ENCODE measurements around the gene CCNK.

The CCNK gene

DNA sequence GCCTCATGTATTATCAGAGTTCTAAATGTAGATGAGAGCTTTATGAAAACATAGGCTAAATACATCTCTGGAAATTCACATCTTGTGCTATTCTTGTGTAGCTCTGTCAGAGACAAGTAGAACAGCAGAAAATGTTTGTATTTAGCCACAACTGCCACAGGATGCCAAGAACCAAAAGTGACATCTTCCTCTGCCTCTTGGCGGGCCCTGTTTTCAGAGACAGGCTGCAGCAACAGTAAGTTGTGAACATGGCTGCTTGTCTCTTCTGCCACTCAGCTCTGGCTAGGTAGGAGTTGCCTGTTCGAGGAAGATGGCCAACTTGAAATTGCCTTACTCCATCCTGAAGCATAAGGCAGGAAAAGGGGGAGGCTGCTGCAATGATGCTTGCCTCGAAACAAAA lies 30.9 kb upstream of the CCNK start:
- no peak for ATAC-seq
- TF ChIP-seq ISL1 (CRISPR knock-in tag; IDR thresholded peaks at IDR 0.05) (no peak), ZC3H10 (CRISPR knock-in tag; IDR thresholded peaks at IDR 0.05) (no peak), TOX (CRISPR knock-in tag; IDR thresholded peaks at IDR 0.05; ENCODE audit: borderline replicate concordance) (no peak), RARB (CRISPR knock-in tag; IDR thresholded peaks at IDR 0.05) (no peak), BACH2 (CRISPR knock-in tag; IDR thresholded peaks at IDR 0.05; ENCODE audit: borderline replicate concordance) (no peak), CSDC2 (CRISPR knock-in tag; IDR thresholded peaks at IDR 0.05) (no peak), ZNF70 (CRISPR knock-in tag; IDR thresholded peaks at IDR 0.05) (no peak), OSR1 (CRISPR knock-in tag; IDR thresholded peaks at IDR 0.05) (no peak), GLIS3 (CRISPR knock-in tag; IDR thresholded peaks at IDR 0.05) (no peak), TSHZ2 (CRISPR knock-in tag; IDR thresholded peaks at IDR 0.05) (no peak)

DNA sequence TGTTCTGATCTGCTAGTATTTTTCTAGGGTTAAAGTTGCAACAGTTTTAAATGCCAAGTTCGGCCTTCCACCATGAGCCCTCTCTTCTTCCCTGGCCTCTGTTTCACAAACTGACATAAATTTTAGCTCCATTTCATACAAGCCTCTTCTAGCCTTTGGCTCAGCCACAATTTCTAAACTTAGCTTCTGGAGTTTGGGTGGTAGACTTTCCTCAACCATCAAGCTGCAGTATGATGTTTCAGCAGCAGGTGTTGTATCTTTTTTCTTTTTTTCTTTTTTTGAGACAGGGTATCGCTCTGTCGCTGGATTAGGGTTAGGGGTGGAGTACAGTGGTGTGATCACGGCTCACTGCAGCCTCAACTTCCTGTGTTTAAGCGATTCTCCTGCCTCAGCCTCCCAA lies 30.0 kb upstream of the CCNK start:
- TF ChIP-seq ZFP30 (CRISPR knock-in tag; IDR thresholded peaks at IDR 0.05) (no peak), ZNF70 (CRISPR knock-in tag; IDR thresholded peaks at IDR 0.05) (no peak), CSRNP3 (CRISPR knock-in tag; IDR thresholded peaks at IDR 0.05) (no peak), ESRRG (CRISPR knock-in tag; IDR thresholded peaks at IDR 0.05) (no peak), GLIS3 (CRISPR knock-in tag; IDR thresholded peaks at IDR 0.05) (no peak), PPARA (CRISPR knock-in tag; IDR thresholded peaks at IDR 0.05; ENCODE audit: borderline replicate concordance) (no peak), SNAI2 (CRISPR knock-in tag; IDR thresholded peaks at IDR 0.05) (no peak), ISL1 (CRISPR knock-in tag; IDR thresholded peaks at IDR 0.05) (no peak), ZC3H10 (CRISPR knock-in tag; IDR thresholded peaks at IDR 0.05) (no peak), BACH2 (CRISPR knock-in tag; IDR thresholded peaks at IDR 0.05; ENCODE audit: borderline replicate concordance) (no peak), POU6F1 (CRISPR knock-in tag; IDR thresholded peaks at IDR 0.05; ENCODE audit: borderline replicate concordance, low read depth) (no peak), TCF4 (CRISPR knock-in tag; IDR thresholded peaks at IDR 0.05; ENCODE audit: borderline replicate concordance) (no peak), ZNF8 (CRISPR knock-in tag; IDR thresholded peaks at IDR 0.05) (no peak), ARNTL (CRISPR knock-in tag; IDR thresholded peaks at IDR 0.05; ENCODE audit: borderline replicate concordance, low read depth) (no peak), TSHZ2 (CRISPR knock-in tag; IDR thresholded peaks at IDR 0.05) (no peak), OSR1 (CRISPR knock-in tag; IDR thresholded peaks at IDR 0.05) (no peak), TOX (CRISPR knock-in tag; IDR thresholded peaks at IDR 0.05; ENCODE audit: borderline replicate concordance) (no peak)
- TF ChIP-seq, protein P1, sequence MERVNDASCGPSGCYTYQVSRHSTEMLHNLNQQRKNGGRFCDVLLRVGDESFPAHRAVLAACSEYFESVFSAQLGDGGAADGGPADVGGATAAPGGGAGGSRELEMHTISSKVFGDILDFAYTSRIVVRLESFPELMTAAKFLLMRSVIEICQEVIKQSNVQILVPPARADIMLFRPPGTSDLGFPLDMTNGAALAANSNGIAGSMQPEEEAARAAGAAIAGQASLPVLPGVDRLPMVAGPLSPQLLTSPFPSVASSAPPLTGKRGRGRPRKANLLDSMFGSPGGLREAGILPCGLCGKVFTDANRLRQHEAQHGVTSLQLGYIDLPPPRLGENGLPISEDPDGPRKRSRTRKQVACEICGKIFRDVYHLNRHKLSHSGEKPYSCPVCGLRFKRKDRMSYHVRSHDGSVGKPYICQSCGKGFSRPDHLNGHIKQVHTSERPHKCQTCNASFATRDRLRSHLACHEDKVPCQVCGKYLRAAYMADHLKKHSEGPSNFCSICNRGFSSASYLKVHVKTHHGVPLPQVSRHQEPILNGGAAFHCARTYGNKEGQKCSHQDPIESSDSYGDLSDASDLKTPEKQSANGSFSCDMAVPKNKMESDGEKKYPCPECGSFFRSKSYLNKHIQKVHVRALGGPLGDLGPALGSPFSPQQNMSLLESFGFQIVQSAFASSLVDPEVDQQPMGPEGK (CRISPR knock-in tag; IDR thresholded peaks at IDR 0.05; ENCODE audit: borderline replicate concordance), result no peak
- no peak for ATAC-seq

Data from SK-N-SH treated with all-trans-retinoic acid at 6 μM for 48 hours (cell line).